Mammary epithelial cell (primary cell): Measurements from ENCODE around the gene FETUB.

Source experiments
- CTCF ChIP-seq, 2 donors: IDR thresholded peaks in 1 of 2; conservative IDR thresholded peaks in 1 of 2; 2 replicates each; pipeline ENCODE4 v1.5.1; 2011 to 2012; ENCODE audit warnings: inconsistent platforms in 2 of 2, low read length in 2 of 2, mild to moderate bottlenecking in 2 of 2, control low read depth in 1 of 2, low read depth in 1 of 2; ENCODE audit not compliant: insufficient read depth in 1 of 2; ENCODE audit errors: extremely low read depth in 1 of 2
- EZH2 ChIP-seq: IDR thresholded peaks from 2 replicates; pipeline ENCODE4 v1.6.1; 2012; ENCODE audit warnings: low read length, inconsistent platforms, borderline replicate concordance

- TF ChIP-seq EZH2, result no peak
- TF ChIP-seq CTCF (conservative IDR thresholded peaks at IDR 0.05 in 1 of 2, IDR thresholded peaks at IDR 0.05 in 1 of 2; ENCODE audit: extremely low read depth in 1 of 2, insufficient read depth in 1 of 2, low read depth in 1 of 2, low read length in 2 of 2), result no peak
Observed at GRCh38 chr3:186598794-186599141, 41.4 kb upstream of the FETUB start.
